C4-2B (cell line): ENCODE results near the gene CACNA2D3.

Experiments
- H3K27ac ChIP-seq: fragments of 450-650 bp; 2 replicates; pipeline ENCODE4 v1.5.1; 2017
- CTCF ChIP-seq: fragments of 450-650 bp; conservative IDR thresholded peaks from 2 replicates; pipeline ENCODE4 v1.5.1; 2017; ENCODE audit warnings: mild to moderate bottlenecking
- ZFX ChIP-seq: fragments of 450-650 bp; IDR thresholded peaks from 2 replicates; pipeline ENCODE4 v1.6.1; 2017

CACNA2D3 gene

GRCh38 chr3:55085231-55085630 is 962.9 kb downstream of the CACNA2D3 start:
- no peak for TF ChIP-seq CTCF
- TF ChIP-seq ZFX: no peak

GRCh38 chr3:55089211-55089610 is 966.9 kb downstream of the CACNA2D3 start:
- TF ChIP-seq CTCF (no peak), ZFX (no peak)
- no peak overlapping the region for H3K27ac ChIP-seq

More at GRCh38 chr3:55085231-55085630, 962.9 kb downstream of the CACNA2D3 start:
- no peak overlapping the region for H3K27ac ChIP-seq

GRCh38 chr3:55090291-55090690 is 967.9 kb downstream of the CACNA2D3 start:
- H3K27ac ChIP-seq: no peak overlapping the region
- TF ChIP-seq ZFX (no peak), CTCF (no peak)

GRCh38 chr3:55090746-55091145 is 968.4 kb downstream of the CACNA2D3 start:
- TF ChIP-seq ZFX (no peak), CTCF (no peak)
- no peak overlapping the region for H3K27ac ChIP-seq

GRCh38 chr3:55091381-55092225 is 969.3 kb downstream of the CACNA2D3 start:
- TF ChIP-seq ZFX (no peak), CTCF (no peak)
- H3K27ac ChIP-seq: no peak overlapping the region

GRCh38 chr3:55094676-55095075 is 972.3 kb downstream of the CACNA2D3 start:
- H3K27ac ChIP-seq: no peak overlapping the region
- TF ChIP-seq ZFX: no peak
- no peak for TF ChIP-seq CTCF

- no peak overlapping the region for H3K27ac ChIP-seq
- TF ChIP-seq ZFX: no peak
- no peak for TF ChIP-seq CTCF
These were observed 975.1 kb downstream of the CACNA2D3 start for GRCh38 chr3:55097441-55097840.
